ENCODE data around the gene PFAS.

- TF ChIP-seq REST (IDR thresholded peaks at IDR 0.05; ENCODE audit: unreplicated experiment) (no peak), POLR2AphosphoS5 (IDR thresholded peaks at IDR 0.05; ENCODE audit: low read depth) (no peak), CTCF (conservative IDR thresholded peaks at IDR 0.05; ENCODE audit: low read depth in 2 of 2) (no peak)
Measured at GRCh38 chr17:8267480-8268147, 18.5 kb downstream of the PFAS start.

All from GM23338 (cell line).